GM23338 (cell line): ENCODE measurements around the gene FMN1.

Experiments
- ZNF114 ChIP-seq: fragments of 250-450 bp; sonication (Bioruptor Pico); IDR thresholded peaks from 2 replicates; pipeline ENCODE4 v1.5.0; 2020; ENCODE audit warnings: mild to moderate bottlenecking, moderate library complexity
- TF ChIP-seq, protein P1 (sequence below), 2 experiments: fragments of 200-600 bp in 1 of 2; sonication (generic) in 1 of 2; conservative IDR thresholded peaks; 2 replicates each; pipeline versions ENCODE4 v1.5.1 to v1.6.1; 2016 to 2017; ENCODE audit warnings: antibody characterized with exemption in 2 of 2, low read depth in 2 of 2, mild to moderate bottlenecking in 2 of 2, moderate library complexity in 1 of 2

DNA sequence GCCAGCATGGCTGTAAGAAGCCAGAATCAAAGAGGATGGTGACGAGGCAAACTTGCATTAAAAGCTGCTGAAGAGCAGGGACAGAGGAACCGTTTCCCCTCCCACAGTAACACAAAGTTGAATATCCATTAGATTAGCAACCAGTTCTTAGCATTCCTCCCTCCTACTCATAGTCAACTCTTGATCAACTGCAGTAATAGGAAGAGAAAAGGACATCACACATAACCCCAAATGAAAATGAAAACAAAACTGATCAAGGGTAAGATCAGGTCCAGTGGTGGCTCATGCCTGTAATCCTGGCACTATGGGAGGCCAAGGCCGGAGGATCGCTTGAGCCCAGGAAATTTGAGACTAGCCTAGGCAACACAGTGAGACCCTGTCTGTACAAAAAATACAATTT, 311.6 kb downstream of the FMN1 start:
- TF ChIP-seq, protein P1, sequence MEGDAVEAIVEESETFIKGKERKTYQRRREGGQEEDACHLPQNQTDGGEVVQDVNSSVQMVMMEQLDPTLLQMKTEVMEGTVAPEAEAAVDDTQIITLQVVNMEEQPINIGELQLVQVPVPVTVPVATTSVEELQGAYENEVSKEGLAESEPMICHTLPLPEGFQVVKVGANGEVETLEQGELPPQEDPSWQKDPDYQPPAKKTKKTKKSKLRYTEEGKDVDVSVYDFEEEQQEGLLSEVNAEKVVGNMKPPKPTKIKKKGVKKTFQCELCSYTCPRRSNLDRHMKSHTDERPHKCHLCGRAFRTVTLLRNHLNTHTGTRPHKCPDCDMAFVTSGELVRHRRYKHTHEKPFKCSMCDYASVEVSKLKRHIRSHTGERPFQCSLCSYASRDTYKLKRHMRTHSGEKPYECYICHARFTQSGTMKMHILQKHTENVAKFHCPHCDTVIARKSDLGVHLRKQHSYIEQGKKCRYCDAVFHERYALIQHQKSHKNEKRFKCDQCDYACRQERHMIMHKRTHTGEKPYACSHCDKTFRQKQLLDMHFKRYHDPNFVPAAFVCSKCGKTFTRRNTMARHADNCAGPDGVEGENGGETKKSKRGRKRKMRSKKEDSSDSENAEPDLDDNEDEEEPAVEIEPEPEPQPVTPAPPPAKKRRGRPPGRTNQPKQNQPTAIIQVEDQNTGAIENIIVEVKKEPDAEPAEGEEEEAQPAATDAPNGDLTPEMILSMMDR (conservative IDR thresholded peaks at IDR 0.05; ENCODE audit: low read depth in 2 of 2): no peak
- no peak for TF ChIP-seq ZNF114 (CRISPR knock-in tag)
